DMS53 (cell line): ENCODE results near the gene SLC4A2.

ENCODE experiments used
- DNase-seq: peaks from one replicate; lab custom pipeline; 2025; lab: John Stamatoyannopoulos, UW

SLC4A2 gene

GRCh38 chr7:151062399-151063211 is 3.2 kb downstream of the SLC4A2 start:
- peak; percentile 100 for DNase-seq

- DNase-seq = peak; percentile 70
Measured at GRCh38 chr7:151063212-151063561, 3.8 kb downstream of the SLC4A2 start.

GRCh38 chr7:151064454-151064853 is 5.1 kb downstream of the SLC4A2 start:
- no peak for DNase-seq

GRCh38 chr7:151064993-151065392 is 5.6 kb downstream of the SLC4A2 start:
- no peak for DNase-seq

GRCh38 chr7:151065516-151065915 is 6.1 kb downstream of the SLC4A2 start:
- DNase-seq = no peak

- DNase-seq = no peak
Measured at GRCh38 chr7:151066273-151066974, 7.0 kb downstream of the SLC4A2 start.

- DNase-seq = no peak
Measured at GRCh38 chr7:151068069-151068773, 8.8 kb downstream of the SLC4A2 start.

GRCh38 chr7:151069841-151070573 is 10.6 kb downstream of the SLC4A2 start:
- DNase-seq = no peak

GRCh38 chr7:151070574-151070960 is 11.2 kb downstream of the SLC4A2 start:
- no peak for DNase-seq

GRCh38 chr7:151071032-151071866 is 11.9 kb downstream of the SLC4A2 start:
- DNase-seq = no peak

GRCh38 chr7:151073990-151074389 is 14.6 kb downstream of the SLC4A2 start:
- no peak for DNase-seq

GRCh38 chr7:151074817-151075661 is 15.7 kb downstream of the SLC4A2 start:
- DNase-seq = peak; percentile 32

GRCh38 chr7:151075662-151075971 is 16.2 kb downstream of the SLC4A2 start:
- no peak for DNase-seq

GRCh38 chr7:151075978-151076426 is 16.6 kb downstream of the SLC4A2 start:
- no peak for DNase-seq

- peak; percentile 72 for DNase-seq
Measured at GRCh38 chr7:151076863-151077704, 17.7 kb downstream of the SLC4A2 start.

GRCh38 chr7:151077705-151078232 is 18.4 kb downstream of the SLC4A2 start:
- DNase-seq = peak; percentile 41

- DNase-seq = no peak
Measured at GRCh38 chr7:151078233-151079040, 19.0 kb downstream of the SLC4A2 start.

- DNase-seq = no peak
Measured at GRCh38 chr7:151079199-151079910, 20.0 kb downstream of the SLC4A2 start.
